SU-DHL-6 (cell line): ENCODE data around the gene NOX4.

Experiments used
- CTCF ChIP-seq: fragments of 200-600 bp; sonication (generic); IDR thresholded peaks from one replicate; pipeline ENCODE4 v1.5.1; 2017; ENCODE audit warnings: antibody characterized with exemption, mild to moderate bottlenecking, low read length, moderate library complexity; ENCODE audit not compliant: insufficient read depth, poor library complexity, severe bottlenecking
- EZH2phosphoT487 ChIP-seq: fragments of 200-600 bp; sonication (generic), shearing (Covaris generic); conservative IDR thresholded peaks from 2 replicates; pipeline ENCODE4 v1.6.1; 2018; ENCODE audit warnings: mild to moderate bottlenecking, antibody characterized with exemption, low read length, moderate library complexity, mixed read lengths

GRCh38 chr11:89293965-89294679 is 197.1 kb downstream of the NOX4 start:
- TF ChIP-seq CTCF (no peak), EZH2phosphoT487 (no peak)
